Suppressor macrophage treated with lipopolysaccharide for 1 hour (primary cell): ENCODE data around the gene AFG1L.
"Not testable (repeated sequence)": the region's sequence is repeated elsewhere in the genome, so short reads cannot be mapped to it uniquely, and the experiment has no call there.

Source experiments
- DNase-seq, 3 donors: peaks; one replicate each; pipeline ENCODE4 v3.0.0-alpha.2; 2020 to 2022

AFG1L gene

DNA sequence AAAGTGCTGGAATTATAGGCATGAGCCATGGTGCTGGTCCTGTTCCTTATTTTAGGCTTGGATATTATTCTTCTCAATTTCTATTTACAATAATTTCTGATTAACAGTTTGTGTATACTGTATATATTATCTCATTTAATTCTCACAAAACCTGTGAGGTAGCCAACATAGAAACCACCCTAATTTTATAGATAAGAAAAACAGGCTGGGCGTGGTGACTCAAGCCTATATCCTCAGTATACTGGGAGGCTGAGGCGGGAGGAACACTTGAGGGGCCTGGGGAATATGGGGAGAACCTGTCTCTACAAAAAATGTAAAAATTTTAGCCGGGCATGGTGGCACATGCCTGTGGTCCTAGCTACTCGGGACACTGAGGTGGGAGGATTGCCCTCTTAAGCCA, 3.8 kb upstream of the AFG1L start:
- no peak for DNase-seq

DNA sequence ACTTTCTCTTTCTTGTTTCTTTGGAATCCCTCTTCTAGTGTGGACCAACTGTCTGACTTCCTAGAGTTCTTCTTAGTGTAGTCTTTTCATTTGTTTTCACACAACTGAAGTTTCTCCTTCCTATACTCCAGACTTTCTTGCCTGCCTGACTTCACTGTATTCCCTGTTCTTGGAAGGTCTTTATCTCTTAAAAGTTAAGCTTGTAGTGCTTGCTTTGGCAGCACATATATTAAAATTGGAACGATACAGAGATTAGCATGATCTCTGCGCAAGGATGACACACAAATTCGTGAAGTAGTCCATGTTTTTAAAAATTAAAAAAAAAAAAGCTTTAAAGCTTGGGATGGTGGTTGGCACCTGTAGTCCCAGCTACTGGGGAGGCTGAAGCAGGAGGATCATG, 2.3 kb upstream of the AFG1L start:
- not testable (repeated sequence) for DNase-seq

DNA sequence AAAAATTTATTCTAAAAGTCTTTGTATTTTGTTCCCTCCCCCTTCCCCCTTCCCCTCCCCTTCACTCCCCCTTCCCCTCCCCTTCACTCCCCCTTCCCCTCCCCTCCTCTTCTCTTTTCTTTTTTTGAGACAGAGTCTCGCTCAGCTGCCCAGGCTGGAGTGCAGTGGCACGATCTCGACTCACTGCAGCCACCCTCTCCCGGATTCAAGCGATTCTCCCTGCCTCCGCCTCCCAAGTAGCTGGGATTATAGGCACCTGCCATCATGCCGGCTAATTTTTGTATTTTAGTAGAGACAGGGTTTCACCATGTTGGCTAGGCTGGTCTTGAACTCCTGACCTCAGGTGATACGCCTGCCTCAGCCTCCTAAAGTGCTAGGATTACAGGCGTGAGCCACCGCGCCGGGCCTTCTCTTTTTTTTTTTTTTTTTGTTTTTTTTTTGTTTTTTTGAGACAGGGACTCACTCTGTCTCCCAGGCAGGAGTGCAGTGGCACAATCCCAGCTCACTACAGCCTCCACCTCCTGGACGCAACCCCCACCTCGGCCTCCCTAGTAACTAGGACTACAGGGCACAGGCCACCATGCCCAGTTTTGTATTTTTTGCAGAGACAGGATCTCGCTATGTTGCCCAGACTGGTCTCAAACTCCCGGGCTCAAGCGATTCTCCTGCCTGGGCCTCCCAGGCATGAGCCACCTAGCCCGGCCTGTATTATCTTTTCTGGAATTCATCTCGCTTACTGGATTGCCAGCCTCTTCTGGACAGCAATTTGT, 1.1 kb upstream of the AFG1L start:
- DNase-seq, result no peak

DNA sequence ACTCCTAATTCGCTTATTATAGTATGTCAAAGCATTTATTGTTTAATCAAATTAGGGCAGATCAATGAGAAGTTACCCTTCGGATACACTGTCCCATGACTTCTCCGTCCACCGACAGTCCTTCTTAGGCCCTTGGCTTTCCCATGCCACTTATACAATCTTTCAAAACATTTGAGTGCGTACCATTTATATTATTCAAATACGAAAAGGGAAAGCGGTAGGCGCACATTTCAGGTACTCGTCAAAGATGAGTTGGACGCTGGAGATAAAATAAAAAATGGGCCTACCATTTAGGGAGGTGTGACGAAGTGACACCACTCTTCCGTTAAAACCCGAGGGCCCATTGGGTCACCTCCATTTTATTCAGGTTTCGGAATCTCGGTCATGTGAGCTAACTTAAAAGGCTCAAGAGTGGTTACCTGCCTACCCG, 542 bp upstream of the AFG1L start:
- DNase-seq, result no peak

DNA sequence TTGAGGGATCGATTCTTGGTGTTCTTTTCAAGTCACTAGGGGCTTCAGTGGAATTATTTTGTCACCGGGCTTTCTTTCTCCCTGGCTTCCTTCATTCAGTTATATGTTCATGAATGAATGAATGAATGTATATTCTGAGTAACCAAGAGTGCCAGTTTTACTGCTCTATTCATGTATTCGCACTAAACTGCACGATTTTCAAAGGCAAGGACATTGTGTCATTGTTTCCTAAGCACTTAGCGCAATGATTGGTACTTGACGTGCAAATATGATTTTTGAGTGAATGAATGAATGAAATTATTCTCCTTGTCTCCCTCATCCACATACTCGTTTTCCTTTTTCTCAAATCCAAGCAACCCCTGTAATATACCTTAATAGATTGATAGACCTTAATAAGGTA, 822 bp downstream of the AFG1L start:
- no peak for DNase-seq

DNA sequence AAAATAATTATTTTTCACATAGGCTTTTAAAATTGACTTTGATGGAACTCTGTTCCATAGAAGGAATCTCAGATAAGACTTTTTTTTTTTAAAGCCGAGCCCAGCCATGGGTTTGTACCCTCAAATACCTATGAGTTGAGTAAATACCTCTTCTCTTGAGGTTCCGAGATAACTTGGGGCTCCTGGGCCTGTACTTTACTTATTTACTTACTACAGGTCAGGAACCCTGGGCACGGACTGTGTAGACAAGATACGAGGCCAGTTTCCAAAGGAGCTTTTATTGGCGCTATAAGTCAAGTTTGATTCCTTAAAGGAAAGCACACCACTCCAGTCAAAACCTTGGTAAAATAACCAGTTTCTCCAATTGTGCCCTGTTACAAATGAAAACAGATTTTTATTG, 7.5 kb downstream of the AFG1L start:
- no peak for DNase-seq

DNA sequence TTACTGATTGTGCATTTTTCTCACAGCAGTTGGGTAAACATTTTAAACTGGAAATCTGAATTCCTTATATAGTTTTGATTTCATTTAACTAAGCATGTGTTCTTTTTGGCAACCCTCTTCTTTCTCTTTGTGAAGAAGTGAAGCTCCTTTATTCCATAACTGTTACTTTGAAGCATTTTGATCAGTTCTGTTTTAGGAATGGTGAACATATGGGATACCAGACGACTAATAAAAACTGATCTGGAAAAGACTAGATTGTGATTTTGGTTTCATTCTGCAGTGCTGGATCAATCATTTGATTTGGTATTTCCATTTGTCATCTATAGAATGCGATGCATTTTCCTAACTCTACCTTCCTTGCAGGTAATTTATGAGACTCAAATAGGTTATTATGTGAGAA, 9.8 kb downstream of the AFG1L start:
- DNase-seq, result no peak

DNA sequence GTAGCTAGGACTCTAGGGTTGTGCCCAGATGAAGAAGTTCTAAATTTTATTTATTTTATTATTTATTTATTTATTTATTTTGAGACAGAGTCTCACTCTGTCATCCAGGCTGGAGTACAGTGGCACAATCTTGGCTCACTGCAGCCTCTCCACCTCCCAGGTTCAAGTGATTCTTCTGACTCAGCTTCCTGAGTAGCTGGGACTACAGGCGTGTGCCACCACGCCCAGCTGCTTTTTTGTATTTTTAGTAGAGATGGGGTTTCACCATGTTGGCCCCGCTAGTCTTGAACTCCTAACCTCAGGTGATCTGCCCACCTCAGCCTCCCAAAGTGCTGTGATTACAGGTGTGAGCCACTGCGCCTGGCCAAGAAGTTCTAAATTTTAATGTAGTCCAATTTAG, 13.8 kb downstream of the AFG1L start:
- DNase-seq, result not testable (repeated sequence)

DNA sequence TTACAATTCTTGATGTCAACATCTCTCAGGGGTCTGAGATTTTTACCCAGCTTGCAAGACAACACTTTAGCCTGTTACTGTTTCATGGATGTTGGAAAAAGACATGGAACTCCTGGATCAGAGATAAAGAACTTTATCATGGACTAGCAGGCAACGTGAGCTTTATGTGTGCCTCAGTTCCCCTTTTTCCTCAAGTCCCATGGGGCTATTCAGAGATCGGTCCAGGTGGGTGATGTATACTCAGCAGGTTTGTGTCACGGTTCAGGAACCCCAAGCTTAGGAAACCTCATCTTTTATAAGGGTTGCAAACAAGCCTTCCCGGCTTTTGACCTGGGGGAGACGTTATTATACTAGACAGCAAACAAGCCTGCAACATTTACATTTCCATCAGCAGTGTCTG, 15.0 kb downstream of the AFG1L start:
- no peak for DNase-seq

DNA sequence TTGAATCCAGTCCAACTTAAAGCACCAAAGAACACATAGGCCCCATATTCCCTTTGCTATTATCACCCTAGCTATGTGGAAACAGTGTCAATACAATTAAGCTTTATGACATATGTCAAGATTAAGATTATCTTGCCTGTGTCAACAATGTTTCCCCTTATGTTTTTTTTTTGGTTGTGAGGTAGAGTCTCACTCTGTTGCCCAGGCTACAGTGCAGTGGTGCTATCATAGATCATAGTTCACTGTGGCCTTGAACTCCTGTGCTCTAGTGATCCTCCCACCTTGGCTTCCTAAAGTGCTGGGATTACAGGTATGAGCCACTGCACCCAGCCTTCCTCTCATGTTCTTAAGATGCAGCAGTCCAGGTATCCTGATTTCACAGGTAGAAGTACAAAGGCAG, 17.8 kb downstream of the AFG1L start:
- DNase-seq, result no peak

DNA sequence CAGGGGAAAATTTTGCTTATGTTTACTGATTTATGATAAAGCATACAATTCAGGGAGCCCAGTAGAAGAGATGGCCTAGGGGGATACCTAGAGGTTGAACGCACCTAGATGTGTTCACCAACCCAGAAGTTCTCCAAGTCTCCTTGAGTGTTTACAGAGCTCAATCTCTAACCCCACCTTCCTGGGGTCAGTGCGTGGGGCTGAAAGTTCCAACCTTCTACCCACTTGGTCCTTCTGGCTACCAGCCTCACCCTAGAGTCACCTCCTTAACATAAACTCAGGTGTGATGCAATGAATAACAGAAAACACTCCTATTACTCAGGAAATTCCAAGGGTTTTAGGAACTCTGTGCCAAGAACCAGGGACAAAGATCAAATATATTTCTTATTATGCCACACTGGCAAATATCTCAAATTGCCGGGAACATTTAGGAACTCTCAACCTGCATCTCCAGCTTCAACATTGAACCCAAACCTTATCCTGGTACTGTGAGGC, 26.4 kb downstream of the AFG1L start:
- DNase-seq, result no peak

DNA sequence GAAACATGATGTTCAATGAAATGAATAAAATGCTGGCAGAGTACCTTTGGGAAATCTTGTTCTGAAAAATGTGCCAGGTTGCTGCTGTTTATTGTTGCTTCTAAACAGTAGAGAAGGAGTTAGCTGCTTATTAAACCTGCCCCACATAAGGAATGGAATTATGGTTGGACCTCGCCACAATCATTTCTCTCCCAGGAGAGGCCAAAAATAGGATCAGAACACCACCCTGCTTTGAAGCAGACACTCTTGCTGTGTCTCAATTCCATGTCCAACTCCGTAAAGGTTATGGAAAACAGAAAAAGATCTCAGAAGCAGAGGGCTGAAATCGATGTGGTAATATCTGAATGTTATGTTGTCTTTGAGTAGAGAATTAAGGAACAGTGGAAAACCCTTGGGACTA, 27.9 kb downstream of the AFG1L start:
- DNase-seq, result no peak

DNA sequence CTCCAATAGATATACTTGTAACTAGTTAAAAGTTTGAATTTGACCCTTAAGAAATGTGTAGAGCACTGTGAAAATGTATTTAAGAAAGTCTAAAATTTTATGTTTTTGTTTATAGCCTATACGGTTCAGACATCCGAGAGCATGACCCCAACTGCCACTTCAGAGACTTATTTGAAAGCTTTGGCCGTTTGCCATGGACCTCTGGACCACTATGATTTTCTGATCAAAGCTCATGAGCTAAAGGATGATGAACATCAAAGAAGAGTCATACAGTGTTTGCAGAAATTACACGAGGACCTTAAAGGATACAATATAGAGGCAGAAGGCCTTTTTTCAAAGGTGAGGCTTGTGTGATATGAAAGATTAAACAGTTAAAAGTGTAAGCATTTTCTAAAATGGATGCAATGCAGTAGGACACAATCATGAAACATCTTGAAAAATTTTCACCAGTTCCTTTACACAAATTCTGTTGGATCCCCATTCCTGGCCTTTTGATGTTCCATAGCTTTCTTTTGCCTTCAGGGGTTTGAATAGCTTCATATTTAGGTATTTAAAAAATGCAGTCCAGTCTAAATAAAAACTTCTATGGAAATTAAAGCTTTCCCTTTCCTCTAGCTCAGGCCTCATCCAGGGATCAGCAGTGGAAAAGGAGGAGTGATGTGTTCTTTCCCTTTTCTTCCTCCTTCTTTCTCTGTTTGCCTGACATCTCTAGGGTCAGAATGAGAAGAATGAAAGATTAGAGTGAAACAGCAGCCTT, 29.0 kb downstream of the AFG1L start:
- no peak for DNase-seq

DNA sequence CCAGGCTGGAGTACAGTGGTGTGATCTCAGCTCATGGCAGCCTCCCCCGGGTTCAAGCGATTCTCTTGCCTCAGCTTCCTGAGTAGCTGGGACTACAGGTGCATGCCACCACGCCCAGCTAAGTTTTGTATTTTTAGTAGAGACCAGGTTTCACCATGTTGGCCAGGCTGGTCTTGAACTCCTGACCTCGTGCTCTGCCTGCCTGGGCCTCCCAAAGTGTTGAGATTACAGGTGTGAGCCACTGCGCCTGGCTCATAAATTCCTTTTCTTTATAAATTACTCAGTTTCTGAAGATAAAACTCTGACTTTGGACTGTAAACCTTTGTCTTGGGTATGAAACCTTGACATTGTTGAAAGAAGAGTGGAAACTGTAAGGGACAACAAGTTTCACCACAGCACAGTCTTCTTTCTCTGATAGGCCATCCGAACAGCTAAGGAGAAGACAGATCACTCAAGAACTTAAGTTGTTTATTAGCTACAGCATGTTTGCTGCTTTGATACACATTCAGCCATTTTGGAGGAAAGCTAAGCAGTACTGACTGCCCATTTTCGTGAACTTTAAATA, 35.4 kb downstream of the AFG1L start:
- DNase-seq, result not testable (repeated sequence)

DNA sequence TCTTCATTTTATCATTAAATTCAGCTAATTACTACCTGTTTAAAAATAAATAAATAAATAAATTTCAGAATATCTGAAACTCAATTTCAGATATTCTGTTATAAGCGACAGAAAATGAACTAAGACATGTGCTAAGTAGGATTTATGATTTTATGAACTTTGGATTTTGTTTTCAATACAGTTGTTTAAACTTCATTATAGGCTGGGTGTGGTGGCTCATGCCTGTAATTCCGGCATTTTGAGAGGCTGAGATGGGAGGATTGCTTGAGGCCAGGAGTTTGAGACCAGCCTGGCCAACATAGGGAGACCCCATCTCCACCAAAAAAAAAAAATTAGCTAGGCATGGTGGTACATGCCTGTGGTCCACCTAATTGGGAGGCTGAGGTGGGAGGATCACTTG, 36.0 kb downstream of the AFG1L start:
- no peak for DNase-seq

DNA sequence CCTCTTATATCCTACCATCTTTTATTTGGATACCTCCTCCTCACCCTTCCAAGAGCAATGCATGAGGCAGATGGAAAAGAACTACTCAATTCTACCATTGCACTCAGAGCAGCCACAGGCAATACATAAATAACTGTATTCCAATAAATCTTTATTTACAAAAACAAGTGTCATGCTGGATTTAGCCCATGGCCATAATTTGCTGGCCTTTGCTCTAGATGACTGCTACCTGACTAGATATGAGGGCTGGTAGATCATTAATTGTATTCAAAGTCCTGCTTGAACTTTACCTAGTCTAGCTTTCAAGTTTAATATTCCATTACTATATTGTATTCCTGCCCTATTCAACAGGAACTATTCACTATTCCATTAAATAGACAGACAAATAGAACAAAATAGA, 37.1 kb downstream of the AFG1L start:
- no peak for DNase-seq

DNA sequence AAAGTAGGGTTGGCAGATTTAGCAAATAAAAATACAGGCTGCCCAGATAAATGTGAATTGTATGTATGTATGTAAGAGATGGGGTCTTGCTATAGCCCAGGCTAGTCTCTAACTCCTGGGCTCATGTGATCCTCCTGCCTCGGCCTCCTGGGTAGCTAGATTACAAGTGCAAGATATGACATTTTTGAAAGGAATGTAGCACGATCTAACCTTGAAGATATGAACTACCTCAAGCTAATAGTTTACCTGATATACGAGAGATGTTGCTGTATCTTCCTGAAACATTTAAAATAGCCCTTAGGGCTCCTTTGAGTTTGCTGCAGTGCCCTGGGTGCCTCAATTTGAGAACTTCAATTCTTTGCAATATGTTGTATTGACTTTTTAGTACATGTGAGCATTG, 42.1 kb downstream of the AFG1L start:
- DNase-seq, result no peak

DNA sequence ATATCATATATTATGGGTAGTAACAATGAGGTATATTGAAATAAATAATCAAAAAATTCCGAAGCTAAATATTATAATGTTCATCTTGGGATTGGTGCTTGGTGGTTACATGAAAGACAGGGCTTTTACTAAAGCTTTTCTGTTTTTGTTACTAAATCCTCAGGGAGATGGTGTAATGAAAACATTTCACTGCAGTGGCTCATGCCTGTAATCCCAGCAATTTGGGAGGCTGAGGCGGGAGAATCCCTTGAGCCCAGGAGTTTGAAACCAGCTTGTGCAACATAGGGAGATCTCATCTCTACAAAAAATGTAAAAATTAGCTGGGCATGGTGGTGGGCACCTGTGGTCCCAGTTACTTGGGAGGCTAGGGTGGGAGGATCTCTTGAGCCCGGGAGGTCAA, 42.9 kb downstream of the AFG1L start:
- DNase-seq, result no peak

DNA sequence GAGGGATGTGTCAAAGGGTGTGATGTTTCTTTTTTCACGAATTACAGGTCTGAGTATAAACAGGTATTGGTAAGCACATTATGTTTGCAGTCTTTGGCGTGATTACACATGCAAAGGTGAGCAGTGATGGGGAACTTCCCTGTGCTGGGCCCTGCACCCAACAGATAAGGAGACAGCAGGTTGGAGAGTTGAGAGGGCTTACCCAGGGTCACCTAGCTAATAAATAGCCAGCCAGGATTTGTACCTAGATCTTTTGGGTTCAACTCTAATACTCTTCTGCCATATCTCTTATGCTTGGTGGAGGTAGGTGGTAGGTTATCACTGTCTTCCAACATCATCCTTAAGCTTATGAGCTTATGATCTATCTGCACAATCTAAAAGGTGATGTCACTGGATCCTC, 46.5 kb downstream of the AFG1L start:
- no peak for DNase-seq

DNA sequence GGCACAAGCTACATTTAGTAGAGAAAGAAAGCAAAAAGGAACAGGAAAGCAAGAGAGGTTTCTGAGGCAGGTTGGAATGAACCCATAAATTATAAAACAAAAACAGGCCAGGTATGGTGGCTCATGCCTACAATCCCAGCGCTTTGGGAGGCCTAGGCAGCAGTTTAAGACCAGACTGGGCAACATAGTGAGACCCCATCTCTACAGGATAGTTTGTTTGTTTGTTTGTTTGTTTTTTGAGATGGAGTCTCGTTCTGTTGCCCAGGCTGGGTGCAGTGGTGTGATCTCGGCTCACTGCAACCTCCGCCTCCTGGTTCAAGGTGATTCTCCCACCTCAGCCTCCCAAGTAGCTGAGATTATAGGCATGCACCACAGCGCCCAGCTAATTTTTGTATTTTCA, 49.0 kb downstream of the AFG1L start:
- no peak for DNase-seq

DNA sequence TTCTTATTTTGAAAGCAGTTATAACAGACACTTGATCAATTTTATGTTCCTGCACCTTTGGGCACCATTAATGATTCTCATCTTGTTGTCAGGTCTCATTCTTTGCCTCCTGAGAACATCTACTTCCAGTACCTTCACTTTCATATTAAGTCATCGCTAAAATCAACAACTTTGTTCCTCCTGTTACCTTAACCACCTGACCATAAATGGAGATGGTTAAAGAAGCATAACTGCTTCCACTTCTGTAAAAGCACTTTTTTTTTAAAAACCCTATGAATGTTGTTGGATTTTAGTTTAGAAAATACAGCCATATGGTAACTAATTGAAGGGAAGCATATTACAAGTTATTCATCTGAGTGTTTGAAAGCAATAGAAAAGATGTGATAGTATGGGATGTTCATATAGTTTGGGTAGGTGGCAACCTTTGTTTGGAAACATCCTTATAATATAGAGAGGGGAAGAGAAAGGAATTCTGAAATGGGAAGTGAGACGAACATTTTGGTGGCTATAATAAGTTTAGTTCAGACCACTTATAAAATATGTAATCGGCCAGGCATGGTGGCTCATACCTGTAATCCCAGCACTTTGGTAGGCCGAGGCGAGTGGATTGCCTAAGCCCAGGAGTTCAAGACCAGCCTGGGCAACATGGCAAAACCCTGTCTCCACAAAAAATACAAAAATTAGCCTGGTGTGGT, 53.9 kb downstream of the AFG1L start:
- DNase-seq, result no peak

DNA sequence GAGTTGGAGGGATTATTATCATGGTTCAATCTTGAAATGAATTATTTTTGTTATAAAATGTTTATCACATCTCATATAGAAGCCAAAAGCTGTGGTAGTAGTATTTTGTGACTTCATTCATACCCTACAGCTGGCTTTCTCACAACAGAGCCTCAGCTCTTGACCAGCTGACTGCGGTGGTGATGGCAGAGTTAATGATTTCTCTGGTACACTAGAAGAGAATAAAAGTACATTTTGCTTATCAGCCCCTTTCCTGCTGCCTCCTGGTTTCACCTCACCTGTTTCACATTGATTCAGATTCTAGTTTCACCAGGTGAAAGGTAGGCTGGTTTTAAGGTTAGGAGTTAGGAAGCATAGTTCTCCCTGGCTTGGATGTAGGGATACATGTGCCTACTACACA, 55.7 kb downstream of the AFG1L start:
- DNase-seq, result no peak

DNA sequence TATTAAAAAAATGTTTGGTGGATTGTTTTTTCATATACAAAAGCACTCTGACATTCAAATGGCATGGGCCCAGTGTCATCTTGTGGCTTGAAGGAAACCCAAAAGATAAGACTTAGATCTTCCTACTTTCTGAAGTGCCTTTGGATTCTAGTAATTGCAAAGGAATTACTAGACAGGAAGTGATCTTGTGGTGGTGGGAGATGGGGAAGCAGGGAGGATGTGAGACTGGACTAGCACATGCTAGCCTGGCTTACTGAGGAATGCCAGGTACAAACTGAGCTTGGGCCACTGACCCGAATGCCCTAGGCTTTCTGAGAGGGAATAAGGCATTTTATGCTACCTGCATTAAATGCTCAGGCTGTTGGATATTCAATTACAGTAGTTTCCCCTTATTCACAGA, 59.0 kb downstream of the AFG1L start:
- DNase-seq, result no peak

DNA sequence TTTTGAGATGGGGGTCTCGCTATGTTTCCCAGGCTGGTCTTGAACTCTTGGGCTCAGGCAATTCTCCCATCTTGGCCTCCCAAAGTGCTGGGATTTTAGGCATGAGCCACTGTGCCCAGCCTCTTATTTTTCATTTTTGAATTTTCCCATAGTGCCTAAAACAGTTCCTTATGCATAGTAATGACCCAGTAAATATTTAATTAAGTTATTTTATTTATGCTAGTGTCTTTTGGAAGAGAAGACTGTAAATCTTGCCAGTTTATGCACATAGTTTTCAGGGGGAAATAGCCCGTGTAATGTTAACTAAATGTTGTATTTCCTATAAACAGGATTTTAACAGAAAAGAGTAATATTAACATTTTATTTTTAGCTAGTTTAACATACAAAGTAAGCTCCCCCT, 60.3 kb downstream of the AFG1L start:
- no peak for DNase-seq
